Ishikawa (cell line): ENCODE measurements around the gene LCLAT1.

Experiments used
- CEBPB ChIP-seq: IDR thresholded peaks from 2 replicates; pipeline ENCODE4 v1.6.1; 2012
- CREB1 ChIP-seq: IDR thresholded peaks from 2 replicates; pipeline ENCODE4 v1.6.1; 2012; ENCODE audit warnings: low read depth
- EGR1 ChIP-seq: IDR thresholded peaks from 2 replicates; pipeline ENCODE4 v1.6.1; 2012
- EP300 ChIP-seq: IDR thresholded peaks from 2 replicates; pipeline ENCODE4 v1.6.1; 2012; ENCODE audit warnings: borderline replicate concordance
- FOXM1 ChIP-seq: IDR thresholded peaks from 2 replicates; pipeline ENCODE4 v1.6.1; 2012; ENCODE audit warnings: low read depth, borderline replicate concordance
- NFIC ChIP-seq: IDR thresholded peaks from 2 replicates; pipeline ENCODE4 v1.6.1; 2012
- RAD21 ChIP-seq: IDR thresholded peaks from 2 replicates; pipeline ENCODE4 v1.6.1; 2012; ENCODE audit warnings: low read depth
- TAF1 ChIP-seq: IDR thresholded peaks from 2 replicates; pipeline ENCODE4 v1.6.1; 2012; ENCODE audit warnings: low read depth, mild to moderate bottlenecking
- TCF12 ChIP-seq: IDR thresholded peaks from 2 replicates; pipeline ENCODE4 v1.6.1; 2012; ENCODE audit warnings: low read depth
- TEAD4 ChIP-seq: IDR thresholded peaks from 2 replicates; pipeline ENCODE4 v1.6.1; 2012
- USF1 ChIP-seq: IDR thresholded peaks from 2 replicates; pipeline ENCODE4 v1.6.1; 2012
- ZBTB7A ChIP-seq: IDR thresholded peaks from 2 replicates; pipeline ENCODE4 v1.6.1; 2012; ENCODE audit warnings: low read depth
- TF ChIP-seq, protein P1 (sequence below): IDR thresholded peaks from 2 replicates; pipeline ENCODE4 v1.6.1; 2012; ENCODE audit warnings: low read depth, mild to moderate bottlenecking
- TF ChIP-seq, protein P2 (sequence below): IDR thresholded peaks from 2 replicates; pipeline ENCODE4 v1.6.1; 2012

DNA sequence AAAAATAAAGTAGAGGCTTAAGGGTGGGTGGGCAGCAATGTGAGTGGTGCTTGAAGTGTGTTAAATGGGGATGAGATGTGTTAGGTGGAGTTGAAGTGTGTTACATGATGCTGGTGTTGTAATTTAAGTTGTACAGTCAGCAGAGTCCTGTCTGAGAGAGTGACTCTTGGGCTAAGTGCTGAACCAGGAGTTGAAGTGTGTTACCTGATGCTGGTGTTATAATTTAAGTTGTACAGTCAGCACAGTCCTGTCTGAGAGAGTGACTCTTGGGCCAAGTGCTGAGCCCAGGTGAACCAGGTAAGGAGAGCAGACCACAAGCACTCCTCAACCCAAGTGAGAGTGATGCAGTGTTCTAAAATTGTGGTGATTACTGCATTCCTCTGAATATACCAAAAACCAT lies 40.6 kb downstream of the LCLAT1 start:
- TF ChIP-seq ZBTB7A (no peak), USF1 (no peak), RAD21 (no peak), CEBPB (no peak), TEAD4 (no peak), TAF1 (no peak), EP300 (no peak), FOXM1 (no peak), EGR1 (no peak), CREB1 (no peak), TCF12 (no peak), NFIC (no peak)
- TF ChIP-seq, protein P1, sequence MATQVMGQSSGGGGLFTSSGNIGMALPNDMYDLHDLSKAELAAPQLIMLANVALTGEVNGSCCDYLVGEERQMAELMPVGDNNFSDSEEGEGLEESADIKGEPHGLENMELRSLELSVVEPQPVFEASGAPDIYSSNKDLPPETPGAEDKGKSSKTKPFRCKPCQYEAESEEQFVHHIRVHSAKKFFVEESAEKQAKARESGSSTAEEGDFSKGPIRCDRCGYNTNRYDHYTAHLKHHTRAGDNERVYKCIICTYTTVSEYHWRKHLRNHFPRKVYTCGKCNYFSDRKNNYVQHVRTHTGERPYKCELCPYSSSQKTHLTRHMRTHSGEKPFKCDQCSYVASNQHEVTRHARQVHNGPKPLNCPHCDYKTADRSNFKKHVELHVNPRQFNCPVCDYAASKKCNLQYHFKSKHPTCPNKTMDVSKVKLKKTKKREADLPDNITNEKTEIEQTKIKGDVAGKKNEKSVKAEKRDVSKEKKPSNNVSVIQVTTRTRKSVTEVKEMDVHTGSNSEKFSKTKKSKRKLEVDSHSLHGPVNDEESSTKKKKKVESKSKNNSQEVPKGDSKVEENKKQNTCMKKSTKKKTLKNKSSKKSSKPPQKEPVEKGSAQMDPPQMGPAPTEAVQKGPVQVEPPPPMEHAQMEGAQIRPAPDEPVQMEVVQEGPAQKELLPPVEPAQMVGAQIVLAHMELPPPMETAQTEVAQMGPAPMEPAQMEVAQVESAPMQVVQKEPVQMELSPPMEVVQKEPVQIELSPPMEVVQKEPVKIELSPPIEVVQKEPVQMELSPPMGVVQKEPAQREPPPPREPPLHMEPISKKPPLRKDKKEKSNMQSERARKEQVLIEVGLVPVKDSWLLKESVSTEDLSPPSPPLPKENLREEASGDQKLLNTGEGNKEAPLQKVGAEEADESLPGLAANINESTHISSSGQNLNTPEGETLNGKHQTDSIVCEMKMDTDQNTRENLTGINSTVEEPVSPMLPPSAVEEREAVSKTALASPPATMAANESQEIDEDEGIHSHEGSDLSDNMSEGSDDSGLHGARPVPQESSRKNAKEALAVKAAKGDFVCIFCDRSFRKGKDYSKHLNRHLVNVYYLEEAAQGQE = no peak
- TF ChIP-seq, protein P2, sequence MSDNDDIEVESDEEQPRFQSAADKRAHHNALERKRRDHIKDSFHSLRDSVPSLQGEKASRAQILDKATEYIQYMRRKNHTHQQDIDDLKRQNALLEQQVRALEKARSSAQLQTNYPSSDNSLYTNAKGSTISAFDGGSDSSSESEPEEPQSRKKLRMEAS = no peak
